IPS-NIHi7 (cell line): Measurements from ENCODE around the gene ALPL.
A peak's percentile ranks its signal among the peaks of the same experiment; 100 is the strongest.
"Not testable (repeated sequence)": the region's sequence is repeated elsewhere in the genome, so short reads cannot be mapped to it uniquely, and the experiment has no call there.

Experiments
- DNase-seq: peaks from one replicate; pipeline ENCODE4 v3.0.0; 2012; ENCODE audit warnings: mixed read lengths; ENCODE audit errors: extremely low spot score

The ALPL gene

DNA sequence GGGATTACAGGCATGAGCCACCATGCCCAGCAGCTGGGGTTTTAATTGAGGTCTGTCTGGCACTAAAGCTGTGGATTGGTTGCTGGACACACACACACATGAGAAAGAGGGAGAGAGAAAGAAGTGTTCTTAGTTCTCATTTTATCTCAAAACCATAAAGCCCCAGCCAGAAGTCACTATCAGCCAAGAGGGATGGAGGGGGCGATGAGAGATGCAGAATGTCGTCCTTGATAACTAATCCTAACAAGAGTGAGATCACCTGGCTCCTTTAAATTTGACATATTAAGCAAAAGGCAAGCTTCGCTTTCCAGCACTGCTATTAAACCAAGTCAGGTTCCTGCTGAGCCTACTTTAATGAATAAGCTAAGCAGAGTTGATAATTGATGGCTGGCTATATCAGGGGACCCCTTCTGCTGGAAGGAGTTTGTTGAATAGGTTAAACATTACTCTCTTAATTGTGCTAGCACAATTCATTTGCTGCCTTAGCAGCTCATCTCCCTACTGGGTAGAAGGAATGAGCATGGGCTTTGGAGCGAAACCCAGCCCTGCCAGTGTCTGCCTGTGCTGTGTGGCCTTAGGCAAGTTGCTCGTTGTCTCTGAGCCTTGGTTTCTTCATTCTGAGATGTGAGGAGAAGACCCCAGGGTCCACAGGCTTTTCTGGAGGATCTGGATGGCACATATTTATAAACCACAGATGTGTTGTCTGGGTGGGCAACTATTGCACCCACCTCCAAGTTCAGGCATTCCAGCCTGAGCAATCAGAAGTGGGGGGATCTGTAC is 50.8 kb downstream of the ALPL start:
- DNase-seq = no peak

DNA sequence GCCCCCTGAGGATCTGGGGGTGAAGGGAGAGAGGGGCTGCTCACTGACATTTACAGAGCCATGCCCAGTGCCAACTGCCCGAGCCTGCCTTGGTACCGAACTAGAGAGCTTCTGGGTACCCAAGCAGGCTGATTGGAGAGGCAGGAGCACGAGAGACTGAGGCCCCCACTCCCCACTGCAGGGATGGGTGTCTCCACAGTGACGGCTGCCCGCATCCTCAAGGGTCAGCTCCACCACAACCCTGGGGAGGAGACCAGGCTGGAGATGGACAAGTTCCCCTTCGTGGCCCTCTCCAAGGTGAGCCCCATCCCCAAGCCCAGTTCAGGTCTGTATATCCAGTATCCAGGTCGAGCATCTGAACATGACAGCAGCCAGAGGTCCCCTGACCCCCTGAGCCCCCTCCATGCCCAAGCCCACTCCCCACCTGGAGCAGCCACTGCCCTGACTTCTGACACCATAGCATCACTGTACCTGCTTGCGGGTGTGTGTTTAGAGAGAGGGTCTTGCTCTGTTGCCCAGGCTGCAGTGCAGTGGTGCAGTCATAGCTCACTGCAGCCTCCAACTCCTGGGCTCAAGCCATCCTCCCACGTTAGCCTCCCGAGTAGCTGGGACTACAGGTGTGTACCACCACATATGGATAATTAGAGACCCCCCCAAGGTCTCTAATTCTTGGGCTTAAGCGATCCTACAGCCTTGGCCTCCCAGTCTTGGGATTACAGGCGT is 51.9 kb downstream of the ALPL start:
- no peak for DNase-seq

DNA sequence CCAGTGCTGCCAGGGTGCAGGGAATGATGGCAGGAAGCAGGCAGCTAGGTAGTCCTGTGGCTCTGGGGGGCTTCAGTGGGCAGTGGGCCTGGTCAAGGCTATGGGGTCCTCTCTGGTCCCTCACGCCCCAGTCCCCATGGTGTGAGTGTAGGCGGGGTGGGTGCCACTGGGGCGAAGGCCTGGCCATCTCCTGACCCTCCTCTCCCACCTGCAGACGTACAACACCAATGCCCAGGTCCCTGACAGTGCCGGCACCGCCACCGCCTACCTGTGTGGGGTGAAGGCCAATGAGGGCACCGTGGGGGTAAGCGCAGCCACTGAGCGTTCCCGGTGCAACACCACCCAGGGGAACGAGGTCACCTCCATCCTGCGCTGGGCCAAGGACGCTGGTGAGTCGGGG is 53.7 kb downstream of the ALPL start:
- DNase-seq = no peak

DNA sequence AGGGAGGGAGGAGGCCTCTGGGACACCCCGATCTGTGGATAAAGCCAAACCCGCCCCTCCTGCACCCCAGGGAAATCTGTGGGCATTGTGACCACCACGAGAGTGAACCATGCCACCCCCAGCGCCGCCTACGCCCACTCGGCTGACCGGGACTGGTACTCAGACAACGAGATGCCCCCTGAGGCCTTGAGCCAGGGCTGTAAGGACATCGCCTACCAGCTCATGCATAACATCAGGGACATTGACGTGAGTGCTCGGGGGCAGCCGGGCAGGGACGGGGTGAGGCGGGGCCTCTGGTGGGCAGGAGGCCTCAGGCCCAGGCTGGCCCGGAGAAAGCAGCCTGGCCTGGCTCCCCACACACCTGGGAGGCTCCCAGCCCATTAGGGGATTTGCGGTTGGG is 54.7 kb downstream of the ALPL start:
- DNase-seq = no peak

DNA sequence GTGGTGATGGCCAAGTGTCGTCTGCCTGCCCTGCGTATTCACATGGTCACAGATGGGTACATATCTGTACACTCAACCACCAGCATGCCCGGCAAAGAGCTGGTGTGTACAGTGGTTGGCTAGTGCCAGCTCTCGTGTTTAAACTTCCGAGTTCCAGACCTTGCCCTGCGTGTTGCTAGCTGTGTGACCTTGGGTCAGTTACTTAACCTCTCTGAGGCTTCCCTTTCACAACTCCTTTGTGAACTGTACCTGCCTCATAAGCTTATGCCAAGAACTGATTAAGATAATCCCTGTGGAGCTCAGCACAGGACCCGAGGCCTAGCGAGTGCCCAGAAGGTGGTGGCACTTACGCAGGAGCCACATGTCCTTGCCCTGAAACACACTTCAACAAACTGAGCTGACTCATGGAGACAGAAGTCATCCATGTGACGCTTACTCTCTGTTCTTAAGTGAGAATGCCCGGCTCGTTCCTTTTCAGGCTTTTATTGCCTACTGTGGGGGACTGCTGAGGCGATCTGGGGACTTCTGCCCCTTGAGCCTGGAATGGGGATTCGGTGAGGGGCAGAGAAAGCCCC is 55.4 kb downstream of the ALPL start:
- DNase-seq = no peak

DNA sequence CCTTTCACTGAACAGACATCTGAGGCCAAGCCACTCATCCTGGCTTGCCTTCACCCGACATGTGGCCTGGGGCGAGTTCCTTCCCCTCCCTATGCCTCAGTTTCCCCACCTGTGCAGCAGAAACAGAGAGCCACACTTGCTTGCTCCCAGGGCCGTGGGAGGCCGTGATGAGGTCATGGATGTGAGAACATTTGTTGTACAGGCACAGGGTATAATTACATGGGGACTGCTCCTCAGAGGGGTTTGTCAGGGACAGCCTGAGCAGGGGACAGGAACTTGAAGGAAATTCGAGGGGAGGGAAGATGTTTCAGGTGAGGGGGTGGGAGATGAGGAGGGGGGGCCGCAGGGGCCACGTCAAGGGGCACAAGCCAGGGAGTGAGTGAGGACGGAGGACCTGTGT is 56.1 kb downstream of the ALPL start:
- no peak for DNase-seq

DNA sequence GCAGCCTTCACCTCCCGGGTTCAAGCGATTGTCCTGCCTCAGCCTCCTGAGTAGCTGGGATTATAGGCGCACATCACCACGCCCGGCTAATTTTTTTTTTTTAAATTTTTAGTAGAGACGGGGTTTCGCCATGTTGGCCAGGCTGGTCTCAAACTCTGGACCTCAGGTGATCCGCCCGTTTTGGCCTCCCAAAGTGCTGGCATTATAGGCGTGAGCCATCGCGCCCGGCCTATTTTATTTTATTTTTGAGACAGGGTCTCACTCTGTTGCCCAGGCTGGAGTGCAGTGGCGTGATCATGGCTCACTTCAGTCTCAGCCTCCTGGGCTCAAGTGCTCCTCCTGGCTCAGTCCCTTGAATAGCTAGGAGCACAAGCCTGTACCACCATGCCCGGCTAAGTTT is 57.1 kb downstream of the ALPL start:
- not testable (repeated sequence) for DNase-seq

DNA sequence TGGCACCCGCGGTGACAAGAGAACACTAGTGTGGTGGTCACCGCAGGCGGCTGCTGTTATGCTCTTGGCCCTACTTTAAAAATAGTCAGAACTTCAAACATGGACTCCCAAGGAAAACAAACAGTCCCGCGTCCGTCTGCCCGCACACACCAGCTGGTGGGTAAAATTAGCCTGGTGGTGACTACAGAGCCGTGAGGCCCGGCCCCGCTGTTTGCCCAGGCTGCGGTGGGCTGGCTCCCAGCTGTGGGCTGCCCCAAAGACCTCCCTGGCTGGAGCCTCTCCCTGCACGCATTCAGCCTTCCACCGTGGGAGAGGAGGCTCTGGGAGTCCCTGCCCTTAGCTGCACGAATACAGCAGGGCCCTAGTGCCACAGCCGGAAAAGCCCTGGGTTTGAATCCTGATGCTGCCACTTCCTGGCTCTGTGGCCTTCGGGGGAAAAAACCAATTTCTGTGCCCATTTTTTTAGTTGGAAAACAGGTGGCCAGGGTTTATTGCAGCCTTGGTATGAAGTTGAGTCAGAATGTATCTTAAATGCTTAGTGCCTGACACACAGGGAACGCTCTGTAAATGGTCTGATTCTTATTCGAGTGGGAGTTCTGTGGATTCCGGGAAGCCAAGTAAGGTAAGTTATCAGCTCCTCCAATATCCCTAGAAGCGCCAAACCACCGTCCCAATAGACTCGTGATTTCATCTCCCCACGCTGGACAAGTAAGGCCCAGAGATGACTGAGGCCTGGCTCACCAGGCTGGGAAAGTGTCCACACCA is 58.2 kb downstream of the ALPL start:
- no peak for DNase-seq

DNA sequence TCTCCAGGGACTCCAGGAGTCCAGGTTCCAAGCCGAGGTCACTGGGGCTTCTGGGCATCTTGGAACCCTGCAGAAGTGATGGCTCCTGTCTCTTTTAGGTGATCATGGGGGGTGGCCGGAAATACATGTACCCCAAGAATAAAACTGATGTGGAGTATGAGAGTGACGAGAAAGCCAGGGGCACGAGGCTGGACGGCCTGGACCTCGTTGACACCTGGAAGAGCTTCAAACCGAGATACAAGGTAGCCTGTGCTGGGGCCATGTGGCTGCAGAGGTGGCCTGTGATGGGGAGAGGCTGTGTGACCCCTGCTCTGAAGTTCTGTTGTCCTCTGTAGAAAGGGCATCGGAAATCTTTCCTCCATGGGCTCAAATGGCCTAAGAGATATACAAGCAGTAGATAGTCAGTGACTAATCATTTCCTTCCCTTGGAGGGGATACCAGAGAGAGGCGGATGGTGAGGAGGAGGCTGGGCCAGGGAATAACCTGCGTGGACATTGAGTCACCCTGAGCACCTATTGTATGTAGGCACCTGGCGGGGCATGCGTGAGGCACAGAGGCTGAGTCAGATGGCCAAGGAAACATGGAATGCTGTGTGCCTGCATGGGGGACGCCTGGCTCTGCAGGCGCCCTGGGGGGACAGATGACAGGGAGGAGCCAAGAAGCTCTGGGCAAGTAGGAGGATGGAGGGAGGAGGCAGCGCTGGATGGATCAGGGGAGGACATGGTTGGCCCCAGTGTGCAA is 59.0 kb downstream of the ALPL start:
- DNase-seq = no peak

DNA sequence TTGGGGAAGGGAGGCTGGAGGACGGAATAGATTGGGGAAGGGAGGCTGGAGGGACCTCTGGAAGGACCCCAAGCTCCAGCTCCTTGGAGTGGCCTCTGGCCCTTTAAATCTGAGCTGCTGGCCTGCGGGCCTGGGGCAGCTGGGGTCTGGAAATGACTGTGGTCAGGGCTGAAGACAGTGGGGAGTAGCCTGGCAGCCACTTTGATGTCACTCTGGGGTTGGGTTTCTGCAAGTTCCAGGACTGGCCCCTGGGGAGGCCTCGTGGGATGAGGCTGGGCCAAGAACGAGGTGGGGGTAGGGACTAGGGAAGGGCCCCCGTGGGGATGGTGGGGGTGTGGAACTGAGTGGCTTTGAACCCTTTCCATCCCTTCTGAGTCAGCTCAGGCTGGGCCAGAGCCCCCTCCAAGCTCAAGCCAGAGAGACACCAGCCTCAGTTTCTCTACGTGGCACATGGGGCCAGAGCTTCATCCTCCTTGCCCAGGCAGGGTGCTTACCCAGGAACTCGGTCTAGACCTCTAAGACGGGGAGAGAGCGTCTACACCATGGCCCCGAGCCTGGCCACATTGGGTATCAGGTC is 59.7 kb downstream of the ALPL start:
- no peak for DNase-seq

DNA sequence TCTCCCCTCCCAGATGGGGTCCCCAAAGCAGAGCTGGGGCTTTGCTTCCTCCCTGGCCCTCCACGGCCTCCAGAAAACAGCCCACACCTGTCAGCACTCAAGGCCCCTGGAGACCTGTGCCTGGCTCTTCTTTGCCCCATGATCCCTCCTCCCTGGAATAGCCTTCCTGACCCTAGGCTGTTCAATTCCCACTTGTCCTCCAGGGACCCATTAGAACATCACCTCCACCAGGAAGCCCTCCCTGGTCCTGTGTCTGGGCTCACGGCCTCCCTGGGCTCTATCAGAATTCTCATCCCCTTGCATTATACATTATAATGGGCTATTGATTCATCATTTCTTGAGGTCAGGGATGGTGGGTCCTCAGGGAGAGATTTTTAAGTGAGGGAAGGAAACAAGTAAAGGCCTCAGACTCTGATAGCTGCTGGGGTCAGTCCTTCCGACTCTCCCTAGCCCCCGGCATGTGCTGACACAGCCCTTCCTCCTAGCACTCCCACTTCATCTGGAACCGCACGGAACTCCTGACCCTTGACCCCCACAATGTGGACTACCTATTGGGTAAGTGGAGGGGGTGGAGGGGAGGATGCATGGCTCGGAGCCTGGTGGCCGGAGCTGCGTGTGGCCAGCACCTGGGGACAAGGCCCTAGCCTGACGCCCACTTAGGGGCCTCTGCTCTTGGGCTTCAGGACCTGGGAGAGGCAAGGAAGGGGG is 60.8 kb downstream of the ALPL start:
- DNase-seq = no peak

DNA sequence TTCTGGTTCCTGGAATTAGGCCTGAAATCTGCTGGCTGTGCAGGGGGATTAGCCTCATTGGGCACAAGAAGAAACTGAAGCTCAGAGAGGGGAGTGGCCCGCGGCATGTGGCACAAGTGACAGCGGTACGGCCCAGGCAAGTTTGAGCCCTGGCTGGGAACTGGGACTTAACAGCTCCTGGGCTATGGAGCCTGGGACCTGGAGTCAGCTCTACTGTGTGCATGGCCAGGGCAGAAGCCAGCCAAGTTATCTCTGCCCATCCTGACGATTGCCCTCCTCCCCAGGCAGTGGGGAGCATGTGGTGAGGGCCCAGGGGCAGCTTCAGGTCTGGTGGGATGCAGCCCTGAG is 61.3 kb downstream of the ALPL start:
- no peak for DNase-seq

DNA sequence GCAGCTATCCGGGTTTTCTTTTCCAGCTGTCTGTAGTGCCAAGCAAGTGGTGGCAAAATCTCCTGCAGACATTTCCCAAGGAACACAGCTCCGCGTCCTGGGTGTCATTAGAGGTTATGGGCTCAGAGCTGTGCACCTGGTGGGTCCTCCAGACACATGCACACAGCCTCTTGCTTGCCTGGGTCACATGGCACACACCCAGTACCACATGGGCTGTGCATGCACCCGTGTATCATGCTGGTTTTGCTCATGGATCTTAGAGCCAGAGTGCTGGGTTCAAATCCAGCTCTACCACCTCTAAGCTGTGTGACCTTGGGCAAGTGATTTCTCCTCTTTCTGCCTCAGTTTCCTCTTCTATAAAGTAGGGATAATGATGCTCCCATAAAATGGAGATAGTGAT is 61.7 kb downstream of the ALPL start:
- DNase-seq = no peak

DNA sequence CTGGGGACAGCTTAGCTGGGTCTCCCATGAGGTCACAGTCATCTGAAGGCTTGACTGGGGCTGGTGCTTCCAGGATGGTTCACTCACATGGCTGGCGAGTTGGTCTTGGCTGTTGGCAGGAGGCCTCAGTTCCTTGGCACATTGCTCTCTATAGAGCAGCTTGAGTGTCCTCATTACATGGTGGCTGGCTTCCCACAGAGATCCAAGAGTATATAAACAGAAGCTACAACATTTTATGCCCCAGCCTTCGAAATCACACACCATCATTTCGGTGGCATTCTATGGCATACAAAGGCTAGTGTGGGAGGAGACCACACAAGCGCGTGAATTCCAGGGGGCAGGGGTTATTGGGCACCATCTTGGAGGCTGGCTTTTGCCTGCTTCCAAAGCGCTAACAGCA is 63.0 kb downstream of the ALPL start:
- DNase-seq = no peak

DNA sequence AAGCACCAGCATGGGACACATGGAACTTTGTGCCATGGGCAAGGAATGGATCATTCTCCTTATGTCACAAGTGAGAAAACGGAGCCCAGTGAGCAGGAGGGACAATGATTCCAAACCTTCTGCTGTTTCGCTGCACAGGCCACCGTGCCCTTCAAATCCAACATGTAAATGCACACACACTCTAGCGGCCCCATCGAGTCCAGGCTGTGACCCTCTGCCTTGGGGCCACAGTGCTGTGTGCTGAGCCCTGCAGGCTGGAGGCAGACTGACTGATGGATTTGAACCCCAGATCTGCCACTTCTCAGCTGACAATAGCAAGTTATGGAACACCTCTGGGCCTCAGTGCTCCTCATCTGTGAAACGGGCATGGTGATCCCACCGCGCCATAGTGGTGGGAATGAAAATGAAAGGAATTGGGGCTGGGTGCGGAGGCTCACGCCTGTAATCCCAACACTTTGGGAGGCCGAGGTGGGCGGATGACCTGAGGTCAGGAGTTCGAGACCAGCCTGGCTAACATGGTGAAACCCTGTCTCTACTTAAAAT is 63.6 kb downstream of the ALPL start:
- DNase-seq = no peak

DNA sequence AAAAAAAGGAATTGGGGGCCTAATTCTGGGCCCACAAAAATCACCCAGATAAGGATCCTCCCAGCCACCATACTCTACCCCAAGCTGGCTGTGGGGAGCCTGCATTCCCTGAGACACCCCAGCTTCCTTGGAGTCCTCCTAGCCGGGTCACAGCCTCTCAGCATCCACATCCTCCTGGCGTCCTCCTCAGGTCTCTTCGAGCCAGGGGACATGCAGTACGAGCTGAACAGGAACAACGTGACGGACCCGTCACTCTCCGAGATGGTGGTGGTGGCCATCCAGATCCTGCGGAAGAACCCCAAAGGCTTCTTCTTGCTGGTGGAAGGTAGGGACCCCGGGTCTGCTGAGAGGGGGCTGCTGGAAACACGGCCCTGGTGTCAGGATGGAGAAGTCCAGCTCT is 64.3 kb downstream of the ALPL start:
- no peak for DNase-seq

DNA sequence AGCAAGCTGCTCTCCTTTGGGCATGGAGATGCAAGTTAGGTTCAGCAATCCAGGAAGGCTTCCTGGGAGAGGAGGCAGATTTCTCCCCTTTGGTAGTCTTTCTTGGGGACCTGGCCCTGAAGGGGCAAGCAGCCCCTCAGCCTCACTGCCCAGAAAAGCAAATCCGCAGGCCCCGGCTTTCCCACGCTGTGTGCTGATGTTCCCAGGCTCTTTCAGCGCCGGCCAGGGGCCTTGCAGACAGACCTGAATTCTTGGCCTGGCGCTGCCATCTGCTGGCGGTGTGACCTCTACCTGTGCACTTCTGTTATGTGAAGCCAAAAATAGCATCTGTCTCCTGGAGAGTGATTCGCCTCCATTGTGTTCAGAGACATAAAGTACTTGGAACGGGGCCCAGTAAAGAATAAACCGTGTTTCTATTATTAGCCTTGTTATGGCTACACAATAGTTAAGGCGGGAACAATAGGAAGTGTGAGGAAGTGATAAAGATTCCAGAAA is 64.8 kb downstream of the ALPL start:
- DNase-seq = peak; percentile 84

DNA sequence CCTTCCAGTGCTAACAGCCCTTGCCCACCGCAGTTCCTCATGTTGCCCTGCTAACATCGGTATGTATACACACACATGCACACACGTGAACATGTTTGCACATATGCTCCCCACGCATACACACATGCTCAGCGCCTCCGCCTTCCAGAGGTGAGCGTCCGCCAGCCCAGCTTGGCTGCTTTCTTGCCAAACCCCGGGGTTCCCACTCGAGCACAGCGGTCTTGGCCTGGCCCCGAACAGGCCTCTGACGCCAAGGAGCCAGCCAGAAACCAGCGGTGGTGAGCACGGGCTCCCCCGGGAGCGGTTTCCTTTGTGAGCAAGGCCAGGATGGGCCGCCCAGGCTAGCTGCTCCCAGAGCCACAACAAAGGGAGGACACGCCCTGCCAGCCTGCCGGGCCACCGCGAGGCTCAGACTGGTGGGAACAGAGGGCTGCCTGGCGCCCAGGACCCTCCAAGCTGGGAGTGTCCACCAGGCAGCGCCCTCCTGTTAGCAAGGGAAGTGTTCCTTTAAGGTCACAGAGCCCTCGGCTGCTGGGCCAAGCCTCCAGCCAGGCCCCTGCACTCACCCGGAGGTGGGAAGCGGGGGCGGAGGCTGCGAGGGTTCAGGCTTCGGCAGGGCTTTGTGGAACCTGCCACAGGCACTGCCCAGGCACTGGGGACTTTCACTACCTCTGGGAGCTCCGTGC is 65.4 kb downstream of the ALPL start:
- DNase-seq = peak; percentile 69

DNA sequence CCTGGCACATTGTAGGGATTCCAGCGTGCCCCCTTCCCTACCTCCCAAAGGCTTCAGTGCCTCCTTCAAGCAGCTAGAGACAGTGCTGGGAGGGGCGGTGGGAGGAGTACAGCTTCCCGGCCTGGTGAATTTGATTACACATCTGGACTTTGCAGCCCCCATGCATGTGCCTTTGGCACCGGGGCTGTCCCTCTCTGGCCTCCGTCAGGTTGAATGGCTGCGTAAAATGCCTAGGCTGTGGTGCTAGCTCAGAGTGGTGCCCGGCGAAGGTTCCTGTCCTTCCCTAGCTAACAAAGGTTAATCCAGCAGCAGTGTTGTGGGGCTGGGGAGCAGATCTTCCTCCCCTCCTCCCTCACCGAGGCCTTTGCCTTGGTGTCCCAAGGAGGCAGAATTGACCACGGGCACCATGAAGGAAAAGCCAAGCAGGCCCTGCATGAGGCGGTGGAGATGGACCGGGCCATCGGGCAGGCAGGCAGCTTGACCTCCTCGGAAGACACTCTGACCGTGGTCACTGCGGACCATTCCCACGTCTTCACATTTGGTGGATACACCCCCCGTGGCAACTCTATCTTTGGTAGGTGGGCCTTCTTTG is 66.2 kb downstream of the ALPL start:
- no peak for DNase-seq
